Liver (tissue), 9 donors: Measurements from ENCODE around the gene TANC1. TPM values are rescaled to one million over a fixed set of nuclear protein-coding genes. Genes with fewer than 3 reads are reported as not detected.

Source experiments
- DNase-seq: peaks from one replicate; pipeline ENCODE4 v3.0.0-alpha.2; 2017; ENCODE audit warnings: low spot score
- H3K27ac ChIP-seq, 2 donors: one replicate each; pipeline ENCODE4 v1.7.0; 2013; ENCODE audit warnings: inconsistent platforms in 2 of 2, low read length in 2 of 2, control low read depth in 1 of 2, low read depth in 1 of 2, mild to moderate bottlenecking in 1 of 2
- H3K27me3 ChIP-seq, 4 donors: one replicate each; pipeline versions ENCODE4 v1.6.1 to v1.7.0; 2013; ENCODE audit warnings: low read length in 3 of 4, inconsistent platforms in 1 of 4, mild to moderate bottlenecking in 1 of 4, moderate library complexity in 1 of 4; ENCODE audit not compliant: control insufficient read depth in 4 of 4, insufficient read depth in 4 of 4
- H3K36me3 ChIP-seq, 4 donors: one replicate each; pipeline versions ENCODE4 v1.6.1 to v1.7.0; 2013; ENCODE audit warnings: low read length in 3 of 4, mild to moderate bottlenecking in 3 of 4, low read depth in 1 of 4, moderate library complexity in 1 of 4; ENCODE audit not compliant: control insufficient read depth in 4 of 4, insufficient read depth in 3 of 4
- H3K4me1 ChIP-seq, 4 donors: one replicate each; pipeline versions ENCODE4 v1.6.1 to v1.7.0; 2013; ENCODE audit warnings: low read length in 3 of 4, mild to moderate bottlenecking in 3 of 4, moderate library complexity in 1 of 4; ENCODE audit not compliant: control insufficient read depth in 4 of 4, insufficient read depth in 4 of 4
- H3K4me3 ChIP-seq, 3 donors: one replicate each; pipeline versions ENCODE4 v1.6.1 to v1.7.0; 2013; ENCODE audit warnings: low read length in 3 of 3, control low read depth in 1 of 3, low read depth in 1 of 3, mild to moderate bottlenecking in 1 of 3
- H3K9ac ChIP-seq, 2 donors: one replicate each; pipeline ENCODE4 v1.7.0; 2013; ENCODE audit warnings: low read length in 2 of 2, mild to moderate bottlenecking in 2 of 2, moderate library complexity in 2 of 2, control low read depth in 1 of 2, low read depth in 1 of 2
- H3K9me3 ChIP-seq, 4 donors: one replicate each; pipeline versions ENCODE4 v1.6.1 to v1.7.0; 2013; ENCODE audit warnings: low read length in 3 of 4; ENCODE audit not compliant: control insufficient read depth in 4 of 4
- ATF3 ChIP-seq: IDR thresholded peaks from 2 replicates; pipeline ENCODE4 v1.6.1; 2016; ENCODE audit warnings: antibody characterized with exemption
- CTCF ChIP-seq: fragments of 150-350 bp; IDR thresholded peaks from 2 replicates; pipeline ENCODE4 v1.5.1; 2017; ENCODE audit warnings: improper control_type of control experiment, low read depth, low read length; ENCODE audit not compliant: missing input control
- EGR1 ChIP-seq, 2 donors: IDR thresholded peaks; 2 replicates each; pipeline ENCODE4 v1.6.1; 2016 to 2018; ENCODE audit warnings: antibody characterized with exemption in 2 of 2, low read depth in 2 of 2
- FOXA1 ChIP-seq: IDR thresholded peaks from 2 replicates; pipeline ENCODE4 v1.6.1; 2016; ENCODE audit warnings: antibody characterized with exemption
- FOXA2 ChIP-seq: IDR thresholded peaks from 2 replicates; pipeline ENCODE4 v1.6.1; 2016; ENCODE audit warnings: antibody characterized with exemption
- GABPA ChIP-seq, 2 donors: IDR thresholded peaks in 1 of 2; conservative IDR thresholded peaks in 1 of 2; 2 replicates each; pipeline ENCODE4 v1.6.1; 2016; ENCODE audit warnings: antibody characterized with exemption in 2 of 2, mild to moderate bottlenecking in 1 of 2, moderate library complexity in 1 of 2
- HNF4A ChIP-seq, 2 donors: conservative IDR thresholded peaks; 2 replicates each; pipeline ENCODE4 v1.6.1; 2016; ENCODE audit warnings: antibody characterized with exemption in 2 of 2, mild to moderate bottlenecking in 2 of 2
- HNF4G ChIP-seq: IDR thresholded peaks from 2 replicates; pipeline ENCODE4 v1.6.1; 2016; ENCODE audit warnings: antibody characterized with exemption
- JUND ChIP-seq, 2 donors: IDR thresholded peaks; 2 replicates each; pipeline ENCODE4 v1.6.1; 2016; ENCODE audit warnings: antibody characterized with exemption in 2 of 2
- NR2F2 ChIP-seq: IDR thresholded peaks from 2 replicates; pipeline ENCODE4 v1.6.1; 2016; ENCODE audit warnings: antibody characterized with exemption
- RXRA ChIP-seq, 2 donors: IDR thresholded peaks; 2 replicates each; pipeline ENCODE4 v1.6.1; 2017 to 2018; ENCODE audit warnings: antibody characterized with exemption in 2 of 2, mild to moderate bottlenecking in 1 of 2
- TAF1 ChIP-seq: conservative IDR thresholded peaks from 2 replicates; pipeline ENCODE4 v1.6.1; 2016; ENCODE audit warnings: antibody characterized with exemption, mild to moderate bottlenecking
- YY1 ChIP-seq: IDR thresholded peaks from 2 replicates; pipeline ENCODE4 v1.6.1; 2016; ENCODE audit warnings: antibody characterized with exemption, mild to moderate bottlenecking
- WGBS: extraction: QIAGEN DNeasy Blood & Tissue Kit; methylation state at CpG from one replicate; pipeline ENCODE4 v1.1.7; 2013; 5-methylcytosine and 5-hydroxymethylcytosine counted together
- polyA plus RNA-seq, 2 donors: library from polyadenylated mRNA; stranded (reverse) in 1 of 2; unstranded in 1 of 2; fragments of 200-250 nt in 1 of 2; fragments of >200 nt in 1 of 2; fragmentation: Nextera tagmentation in 1 of 2; extraction: Ambion mirVana in 1 of 2; gene quantifications; one replicate each; pipeline versions ENCODE4 v1.2.1 to v1.2.3, GENCODE V29; 2013 to 2015
- total RNA-seq, 2 donors: library from RNA; depleted of rRNA; stranded (reverse); fragments of >200 nt; gene quantifications; one replicate each; pipeline ENCODE4 v1.2.3, GENCODE V29; 2014
- donor health status: healthy.
- donor health status: healthy.
- donor health status: healthy.
- donor health status: healthy.
- donor health status: healthy.

Gene TANC1
- total and polyA plus RNA-seq, 4 donors, result 3.7 to 17.7 (median 5.2) TPM

- WGBS, result 84% methylated on average over 3 of the region's 3 CpGs
- TF ChIP-seq RXRA (IDR thresholded peaks at IDR 0.05), result no peak
- TF ChIP-seq FOXA2, result no peak
- no peak for TF ChIP-seq FOXA1
- TF ChIP-seq GABPA (IDR thresholded peaks at IDR 0.05 in 1 of 2, conservative IDR thresholded peaks at IDR 0.05 in 1 of 2), result no peak
- no peak for TF ChIP-seq EGR1 (IDR thresholded peaks at IDR 0.05; ENCODE audit: low read depth in 2 of 2)
- no peak for TF ChIP-seq HNF4A (conservative IDR thresholded peaks at IDR 0.05)
- no peak for TF ChIP-seq TAF1
- no peak for TF ChIP-seq NR2F2
- no peak for TF ChIP-seq JUND (IDR thresholded peaks at IDR 0.05)
- no peak for TF ChIP-seq HNF4G
- DNase-seq, result no peak
- Histone ChIP-seq H3K9me3 (no peaks in the 10 kb centered on the region), H3K4me3 (no peak overlapping the region), H3K27ac (no peak overlapping the region), H3K9ac (no peak overlapping the region), H3K27me3 (no peaks in the 10 kb centered on the region), H3K4me1 (peaks cover 0 to 4% (median 0%) of the 10 kb centered on the region in 4 donors), H3K36me3 (peaks cover 9 to 13% (median 11%) of the 10 kb centered on the region in 4 donors)
Measured at GRCh38 chr2:159175927-159176326, 207.5 kb downstream of the TANC1 start.

GRCh38 chr2:159176555-159176954 lies 208.1 kb downstream of the TANC1 start:
- Histone ChIP-seq H3K36me3 (peaks cover 9 to 13% (median 11%) of the 10 kb centered on the region in 4 donors), H3K9me3 (no peaks in the 10 kb centered on the region), H3K4me1 (peaks cover 0 to 4% (median 0%) of the 10 kb centered on the region in 4 donors), H3K4me3 (no peak overlapping the region), H3K27ac (no peak overlapping the region), H3K9ac (no peak overlapping the region), H3K27me3 (no peaks in the 10 kb centered on the region)
- peak; percentile 57 for TF ChIP-seq NR2F2
- TF ChIP-seq YY1, result no peak
- no peak for DNase-seq
- WGBS, result 85% methylated on average over 5 of the region's 5 CpGs

- Histone ChIP-seq H3K27ac (no peak overlapping the region), H3K9me3 (no peaks in the 10 kb centered on the region), H3K36me3 (peaks cover 9 to 13% (median 11%) of the 10 kb centered on the region in 4 donors), H3K9ac (no peak overlapping the region), H3K27me3 (no peaks in the 10 kb centered on the region), H3K4me1 (peaks cover 0 to 4% (median 0%) of the 10 kb centered on the region in 4 donors), H3K4me3 (no peak overlapping the region)
- no peak for DNase-seq
- 93% methylated on average over 3 of the region's 3 CpGs for WGBS
- TF ChIP-seq CTCF (no peak), TAF1 (no peak), ATF3 (no peak)
Measured at GRCh38 chr2:159177357-159177756, 208.9 kb downstream of the TANC1 start.

GRCh38 chr2:159177957-159178356 lies 209.5 kb downstream of the TANC1 start:
- WGBS, result 87% methylated on average over 7 of the region's 7 CpGs
- Histone ChIP-seq H3K27me3 (no peaks in the 10 kb centered on the region), H3K4me3 (no peak overlapping the region), H3K36me3 (peaks cover 9 to 13% (median 11%) of the 10 kb centered on the region in 4 donors), H3K9me3 (no peaks in the 10 kb centered on the region), H3K27ac (no peak overlapping the region), H3K4me1 (peaks cover 0 to 4% (median 0%) of the 10 kb centered on the region in 4 donors), H3K9ac (no peak overlapping the region)
- no peak for DNase-seq
- no peak for TF ChIP-seq ATF3
